Thymus (tissue), 11 donors: ENCODE results near the gene CST6. TPM values are rescaled to one million over a fixed set of nuclear protein-coding genes. Genes with fewer than 3 reads are reported as not detected.

Experiments
- DNase-seq, 9 donors: peaks; one replicate each; pipeline ENCODE4 v3.0.0-alpha.2; 2013; ENCODE audit warnings: low spot score in 9 of 9, low read depth in 6 of 9, missing footprints in 1 of 9
- H3K27ac ChIP-seq, 2 donors: one replicate each; pipeline ENCODE4 v1.5.1; 2013; ENCODE audit warnings: control low read depth in 1 of 2, low read depth in 1 of 2, low read length in 1 of 2, mild to moderate bottlenecking in 1 of 2, moderate library complexity in 1 of 2
- H3K27me3 ChIP-seq, 2 donors: one replicate each; pipeline ENCODE4 v1.5.1; 2013; ENCODE audit warnings: low read length in 1 of 2; ENCODE audit not compliant: control insufficient read depth in 2 of 2, insufficient read depth in 1 of 2
- H3K36me3 ChIP-seq, 2 donors: one replicate each; pipeline ENCODE4 v1.5.1; 2013; ENCODE audit warnings: low read length in 1 of 2, mild to moderate bottlenecking in 1 of 2, moderate library complexity in 1 of 2; ENCODE audit not compliant: control insufficient read depth in 2 of 2, insufficient read depth in 2 of 2
- H3K4me1 ChIP-seq, 2 donors: one replicate each; pipeline ENCODE4 v1.5.1; 2013; ENCODE audit warnings: low read length in 2 of 2; ENCODE audit not compliant: control insufficient read depth in 2 of 2, insufficient read depth in 2 of 2
- H3K4me3 ChIP-seq, 2 donors: one replicate each; pipeline ENCODE4 v1.5.1; 2013; ENCODE audit warnings: low read length in 2 of 2, control low read depth in 1 of 2, mild to moderate bottlenecking in 1 of 2
- H3K9me3 ChIP-seq, 2 donors: one replicate each; pipeline ENCODE4 v1.5.1; 2013; ENCODE audit warnings: low read length in 1 of 2, mild to moderate bottlenecking in 1 of 2; ENCODE audit not compliant: control insufficient read depth in 2 of 2, insufficient read depth in 1 of 2
- WGBS: extraction: QIAGEN DNeasy Blood & Tissue Kit; methylation state at CpG from one replicate; pipeline ENCODE4 v1.1.7; 2013; 5-methylcytosine and 5-hydroxymethylcytosine counted together
- polyA plus RNA-seq: library from polyadenylated mRNA; stranded (reverse); fragments of 200-250 nt; gene quantifications from one replicate; pipeline ENCODE4 v1.2.3, GENCODE V29; 2013
- total RNA-seq: library from RNA; stranded (reverse); fragments of 120-200 nt; gene quantifications from one replicate; pipeline ENCODE4 v1.2.4, GENCODE V29; 2013
- donor health status: healthy.

The CST6 gene
- total and polyA plus RNA-seq, 2 donors: 0.66 to 23.0 TPM

DNA sequence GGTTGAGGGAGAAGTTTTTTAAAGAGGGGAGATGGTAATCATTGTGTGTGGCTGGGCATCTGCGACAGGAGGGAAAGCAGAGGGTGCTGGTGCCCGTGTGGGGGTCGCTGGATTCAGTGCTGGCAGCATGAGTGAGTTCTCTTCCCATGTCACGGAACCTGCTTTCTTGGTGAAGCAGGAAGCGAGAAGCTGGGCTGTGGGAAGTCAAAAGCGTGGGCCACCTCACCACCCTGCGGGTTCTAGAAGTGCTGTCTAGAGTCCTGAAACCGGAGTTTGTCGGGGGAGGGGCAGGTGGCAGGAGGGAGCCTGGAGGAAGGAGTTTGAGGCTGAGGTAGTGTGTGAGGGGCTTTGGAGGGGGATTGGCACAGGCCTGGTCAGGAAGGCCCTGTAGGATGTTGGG is 36.0 kb upstream of the CST6 start:
- Histone ChIP-seq H3K27me3 (no peaks in the 10 kb centered on the region), H3K9me3 (no peaks in the 10 kb centered on the region), H3K4me3 (no peak overlapping the region), H3K36me3 (peaks cover 65 to 70% of the 10 kb centered on the region in 2 donors), H3K4me1 (no peaks in the 10 kb centered on the region), H3K27ac (no peak overlapping the region)
- DNase-seq: no peak
- WGBS: 99% methylated on average over 9 of the region's 9 CpGs

GRCh38 chr11:65976216-65977176 is 35.3 kb upstream of the CST6 start:
- DNase-seq: no peak
- H3K27ac ChIP-seq: no peak overlapping the region
- peaks cover 65 to 70% of the 10 kb centered on the region in 2 donors for H3K36me3 ChIP-seq
- H3K9me3 ChIP-seq: no peaks in the 10 kb centered on the region
- 95% methylated on average over 43 of the region's 43 CpGs for WGBS
- no peak overlapping the region for H3K4me3 ChIP-seq
- no peaks in the 10 kb centered on the region for H3K4me1 ChIP-seq
- H3K27me3 ChIP-seq: no peaks in the 10 kb centered on the region

- Histone ChIP-seq H3K9me3 (no peaks in the 10 kb centered on the region), H3K27ac (no peak overlapping the region), H3K4me1 (no peaks in the 10 kb centered on the region), H3K36me3 (peaks cover 54 to 58% of the 10 kb centered on the region in 2 donors), H3K4me3 (no peak overlapping the region), H3K27me3 (no peaks in the 10 kb centered on the region)
- 94% methylated on average over 29 of the region's 29 CpGs for WGBS
- DNase-seq: no peak
Measured at GRCh38 chr11:65977621-65978390, 34.0 kb upstream of the CST6 start.

GRCh38 chr11:65978391-65979238 is 33.2 kb upstream of the CST6 start:
- H3K9me3 ChIP-seq: no peaks in the 10 kb centered on the region
- DNase-seq: no peak
- no peaks in the 10 kb centered on the region for H3K4me1 ChIP-seq
- no peak overlapping the region for H3K27ac ChIP-seq
- no peaks in the 10 kb centered on the region for H3K27me3 ChIP-seq
- peaks cover 50 to 52% of the 10 kb centered on the region in 2 donors for H3K36me3 ChIP-seq
- WGBS: 97% methylated on average over 34 of the region's 34 CpGs
- no peak overlapping the region for H3K4me3 ChIP-seq

GRCh38 chr11:65979261-65979759 is 32.5 kb upstream of the CST6 start:
- no peak for DNase-seq
- peaks cover 46 to 50% of the 10 kb centered on the region in 2 donors for H3K36me3 ChIP-seq
- WGBS: 97% methylated on average over 10 of the region's 10 CpGs

DNA sequence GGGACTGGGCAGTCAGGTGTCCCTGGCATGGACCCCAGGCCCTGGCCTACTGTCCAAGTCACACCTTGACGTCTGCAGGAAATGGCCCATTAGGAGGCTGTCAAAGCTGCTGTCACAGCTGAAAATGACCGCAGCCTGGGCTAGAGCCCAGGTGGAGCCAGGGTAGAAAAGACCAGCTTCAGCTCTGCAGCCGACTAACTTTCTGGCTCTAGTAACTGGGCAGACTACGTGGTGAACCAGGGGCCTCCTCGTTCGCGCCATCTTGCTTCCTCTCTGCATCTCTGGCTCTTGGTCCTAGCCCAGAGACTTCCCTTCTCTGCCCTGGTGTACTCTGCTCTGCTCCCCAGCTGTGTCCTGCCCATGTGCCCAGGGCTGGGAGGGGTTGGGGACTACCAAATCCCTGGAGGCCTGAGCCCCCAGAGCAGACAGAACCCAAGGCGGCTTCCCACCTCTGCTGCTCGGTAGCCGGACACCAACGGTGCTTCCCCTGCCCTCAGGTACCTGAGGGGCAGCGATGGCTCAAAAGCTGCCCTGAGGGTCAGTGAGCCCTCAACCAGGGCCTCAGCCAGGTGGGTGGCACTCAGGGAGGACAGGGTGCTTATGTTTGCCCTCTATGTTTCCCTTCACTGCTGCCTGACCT is 30.6 kb upstream of the CST6 start:
- H3K4me1 ChIP-seq: no peaks in the 10 kb centered on the region
- no peak overlapping the region for H3K27ac ChIP-seq
- DNase-seq: no peak
- no peaks in the 10 kb centered on the region for H3K9me3 ChIP-seq
- 94% methylated on average over 12 of the region's 12 CpGs for WGBS
- H3K36me3 ChIP-seq: peaks cover 39% of the 10 kb centered on the region in 2 donors
- no peaks in the 10 kb centered on the region for H3K27me3 ChIP-seq
- H3K4me3 ChIP-seq: no peak overlapping the region

More at GRCh38 chr11:65979261-65979759, 32.5 kb upstream of the CST6 start:
- Histone ChIP-seq H3K4me3 (no peak overlapping the region), H3K27ac (no peak overlapping the region), H3K4me1 (no peaks in the 10 kb centered on the region), H3K27me3 (no peaks in the 10 kb centered on the region), H3K9me3 (no peaks in the 10 kb centered on the region)

DNA sequence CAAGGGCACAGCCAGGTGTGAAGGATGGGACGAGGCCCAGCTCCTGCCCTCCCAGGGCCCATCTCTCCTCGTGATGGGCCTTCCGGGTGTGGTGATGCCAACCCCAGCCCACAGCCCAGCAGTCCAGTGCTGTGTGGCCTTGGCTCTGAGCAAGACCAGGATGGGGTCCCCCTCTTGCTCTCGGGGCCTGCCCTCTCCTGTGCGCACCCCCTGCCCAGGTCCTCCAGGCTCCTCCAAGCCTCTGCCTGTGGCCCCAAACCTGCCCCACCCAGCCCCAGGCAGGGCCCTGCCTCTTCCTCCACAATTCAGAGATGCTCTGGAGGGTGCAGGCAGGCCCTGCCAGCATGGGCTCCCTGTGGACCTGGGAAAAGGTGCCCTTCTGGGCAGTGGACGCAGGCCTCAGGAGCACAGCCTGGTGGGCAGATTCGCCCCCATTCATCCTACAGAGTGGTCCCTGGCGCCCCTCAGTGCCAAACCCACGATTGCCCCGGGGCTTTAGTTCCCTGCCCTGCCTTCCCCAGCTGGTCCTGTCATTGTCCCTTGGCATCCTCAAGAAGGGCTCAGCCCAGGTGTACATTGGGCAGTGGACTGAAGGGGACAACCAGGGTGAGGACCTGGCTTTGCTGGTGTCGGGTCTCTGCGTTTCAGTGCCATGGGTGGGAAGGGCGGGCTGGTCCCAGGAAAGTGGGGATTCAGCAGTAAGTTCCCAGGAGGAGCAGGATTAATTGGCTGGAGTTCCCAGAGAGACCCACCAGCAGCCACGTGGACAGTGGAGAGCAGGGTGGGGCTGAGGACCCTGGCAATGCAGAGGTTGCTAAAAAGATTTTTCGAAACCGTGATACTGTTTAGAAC is 29.6 kb upstream of the CST6 start:
- no peaks in the 10 kb centered on the region for H3K9me3 ChIP-seq
- H3K27ac ChIP-seq: no peak overlapping the region
- WGBS: 88% methylated on average over 16 of the region's 16 CpGs
- no peak for DNase-seq
- no peak overlapping the region for H3K4me3 ChIP-seq
- peaks cover 29% of the 10 kb centered on the region in 2 donors for H3K36me3 ChIP-seq
- no peaks in the 10 kb centered on the region for H3K4me1 ChIP-seq
- no peaks in the 10 kb centered on the region for H3K27me3 ChIP-seq
